ENCODE measurements around the gene SVOP.

DNA sequence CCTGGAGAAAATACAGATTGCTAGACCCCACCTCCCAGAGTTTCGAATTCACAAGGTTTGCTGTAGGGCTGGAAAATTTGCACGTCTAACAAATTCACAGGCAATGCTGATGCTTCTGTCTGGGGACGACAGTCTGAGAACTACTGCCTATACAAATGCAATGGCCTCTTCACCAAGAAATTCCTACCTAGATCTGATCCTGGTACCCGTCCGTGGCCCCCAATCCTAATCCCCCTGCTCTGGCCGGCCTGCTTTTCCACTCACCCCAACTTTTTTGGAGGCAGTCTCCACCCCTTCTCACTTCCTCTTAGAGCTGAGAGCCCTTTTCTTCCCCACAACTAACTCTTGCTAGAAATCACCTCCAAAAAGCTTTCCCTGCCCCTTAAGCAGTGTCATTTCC, 160.4 kb downstream of the SVOP start:
- no peak for TF ChIP-seq JUN (IDR thresholded peaks at IDR 0.05)
- TF ChIP-seq, protein P1, sequence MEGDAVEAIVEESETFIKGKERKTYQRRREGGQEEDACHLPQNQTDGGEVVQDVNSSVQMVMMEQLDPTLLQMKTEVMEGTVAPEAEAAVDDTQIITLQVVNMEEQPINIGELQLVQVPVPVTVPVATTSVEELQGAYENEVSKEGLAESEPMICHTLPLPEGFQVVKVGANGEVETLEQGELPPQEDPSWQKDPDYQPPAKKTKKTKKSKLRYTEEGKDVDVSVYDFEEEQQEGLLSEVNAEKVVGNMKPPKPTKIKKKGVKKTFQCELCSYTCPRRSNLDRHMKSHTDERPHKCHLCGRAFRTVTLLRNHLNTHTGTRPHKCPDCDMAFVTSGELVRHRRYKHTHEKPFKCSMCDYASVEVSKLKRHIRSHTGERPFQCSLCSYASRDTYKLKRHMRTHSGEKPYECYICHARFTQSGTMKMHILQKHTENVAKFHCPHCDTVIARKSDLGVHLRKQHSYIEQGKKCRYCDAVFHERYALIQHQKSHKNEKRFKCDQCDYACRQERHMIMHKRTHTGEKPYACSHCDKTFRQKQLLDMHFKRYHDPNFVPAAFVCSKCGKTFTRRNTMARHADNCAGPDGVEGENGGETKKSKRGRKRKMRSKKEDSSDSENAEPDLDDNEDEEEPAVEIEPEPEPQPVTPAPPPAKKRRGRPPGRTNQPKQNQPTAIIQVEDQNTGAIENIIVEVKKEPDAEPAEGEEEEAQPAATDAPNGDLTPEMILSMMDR (IDR thresholded peaks at IDR 0.05): no peak
- no peak for TF ChIP-seq CBX8 (IDR thresholded peaks at IDR 0.05)
- TF ChIP-seq, protein P2, sequence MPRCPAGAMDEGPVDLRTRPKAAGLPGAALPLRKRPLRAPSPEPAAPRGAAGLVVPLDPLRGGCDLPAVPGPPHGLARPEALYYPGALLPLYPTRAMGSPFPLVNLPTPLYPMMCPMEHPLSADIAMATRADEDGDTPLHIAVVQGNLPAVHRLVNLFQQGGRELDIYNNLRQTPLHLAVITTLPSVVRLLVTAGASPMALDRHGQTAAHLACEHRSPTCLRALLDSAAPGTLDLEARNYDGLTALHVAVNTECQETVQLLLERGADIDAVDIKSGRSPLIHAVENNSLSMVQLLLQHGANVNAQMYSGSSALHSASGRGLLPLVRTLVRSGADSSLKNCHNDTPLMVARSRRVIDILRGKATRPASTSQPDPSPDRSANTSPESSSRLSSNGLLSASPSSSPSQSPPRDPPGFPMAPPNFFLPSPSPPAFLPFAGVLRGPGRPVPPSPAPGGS (IDR thresholded peaks at IDR 0.05): no peak
- no peak for TF ChIP-seq CBX2 (IDR thresholded peaks at IDR 0.05; ENCODE audit: borderline replicate concordance, low read depth)
- TF ChIP-seq POLR2A (IDR thresholded peaks at IDR 0.05; ENCODE audit: low read length): no peak
- no peak for TF ChIP-seq BHLHE40 (IDR thresholded peaks at IDR 0.05; ENCODE audit: low read depth, low read length)
- TF ChIP-seq, protein P3, sequence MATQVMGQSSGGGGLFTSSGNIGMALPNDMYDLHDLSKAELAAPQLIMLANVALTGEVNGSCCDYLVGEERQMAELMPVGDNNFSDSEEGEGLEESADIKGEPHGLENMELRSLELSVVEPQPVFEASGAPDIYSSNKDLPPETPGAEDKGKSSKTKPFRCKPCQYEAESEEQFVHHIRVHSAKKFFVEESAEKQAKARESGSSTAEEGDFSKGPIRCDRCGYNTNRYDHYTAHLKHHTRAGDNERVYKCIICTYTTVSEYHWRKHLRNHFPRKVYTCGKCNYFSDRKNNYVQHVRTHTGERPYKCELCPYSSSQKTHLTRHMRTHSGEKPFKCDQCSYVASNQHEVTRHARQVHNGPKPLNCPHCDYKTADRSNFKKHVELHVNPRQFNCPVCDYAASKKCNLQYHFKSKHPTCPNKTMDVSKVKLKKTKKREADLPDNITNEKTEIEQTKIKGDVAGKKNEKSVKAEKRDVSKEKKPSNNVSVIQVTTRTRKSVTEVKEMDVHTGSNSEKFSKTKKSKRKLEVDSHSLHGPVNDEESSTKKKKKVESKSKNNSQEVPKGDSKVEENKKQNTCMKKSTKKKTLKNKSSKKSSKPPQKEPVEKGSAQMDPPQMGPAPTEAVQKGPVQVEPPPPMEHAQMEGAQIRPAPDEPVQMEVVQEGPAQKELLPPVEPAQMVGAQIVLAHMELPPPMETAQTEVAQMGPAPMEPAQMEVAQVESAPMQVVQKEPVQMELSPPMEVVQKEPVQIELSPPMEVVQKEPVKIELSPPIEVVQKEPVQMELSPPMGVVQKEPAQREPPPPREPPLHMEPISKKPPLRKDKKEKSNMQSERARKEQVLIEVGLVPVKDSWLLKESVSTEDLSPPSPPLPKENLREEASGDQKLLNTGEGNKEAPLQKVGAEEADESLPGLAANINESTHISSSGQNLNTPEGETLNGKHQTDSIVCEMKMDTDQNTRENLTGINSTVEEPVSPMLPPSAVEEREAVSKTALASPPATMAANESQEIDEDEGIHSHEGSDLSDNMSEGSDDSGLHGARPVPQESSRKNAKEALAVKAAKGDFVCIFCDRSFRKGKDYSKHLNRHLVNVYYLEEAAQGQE (IDR thresholded peaks at IDR 0.05): no peak
- TF ChIP-seq, protein P4, sequence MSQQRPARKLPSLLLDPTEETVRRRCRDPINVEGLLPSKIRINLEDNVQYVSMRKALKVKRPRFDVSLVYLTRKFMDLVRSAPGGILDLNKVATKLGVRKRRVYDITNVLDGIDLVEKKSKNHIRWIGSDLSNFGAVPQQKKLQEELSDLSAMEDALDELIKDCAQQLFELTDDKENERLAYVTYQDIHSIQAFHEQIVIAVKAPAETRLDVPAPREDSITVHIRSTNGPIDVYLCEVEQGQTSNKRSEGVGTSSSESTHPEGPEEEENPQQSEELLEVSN (IDR thresholded peaks at IDR 0.05; ENCODE audit: borderline replicate concordance, low read depth): no peak
- no peak for TF ChIP-seq ZC3H11A (IDR thresholded peaks at IDR 0.05)
- TF ChIP-seq ZSCAN20 (CRISPR knock-in tag; IDR thresholded peaks at IDR 0.05): no peak
- TF ChIP-seq GATA3 (IDR thresholded peaks at IDR 0.05; ENCODE audit: borderline replicate concordance): no peak
- TF ChIP-seq, protein P5, sequence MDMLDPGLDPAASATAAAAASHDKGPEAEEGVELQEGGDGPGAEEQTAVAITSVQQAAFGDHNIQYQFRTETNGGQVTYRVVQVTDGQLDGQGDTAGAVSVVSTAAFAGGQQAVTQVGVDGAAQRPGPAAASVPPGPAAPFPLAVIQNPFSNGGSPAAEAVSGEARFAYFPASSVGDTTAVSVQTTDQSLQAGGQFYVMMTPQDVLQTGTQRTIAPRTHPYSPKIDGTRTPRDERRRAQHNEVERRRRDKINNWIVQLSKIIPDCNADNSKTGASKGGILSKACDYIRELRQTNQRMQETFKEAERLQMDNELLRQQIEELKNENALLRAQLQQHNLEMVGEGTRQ (IDR thresholded peaks at IDR 0.05): no peak
